OCI-LY1 (cell line): ENCODE data around the gene EMCN.

Source experiments
- H2AFZ ChIP-seq: fragments of 200-600 bp; sonication (generic), shearing (Covaris generic); 2 replicates; pipeline ENCODE4 v1.6.0; 2014; ENCODE audit warnings: antibody characterized with exemption, mild to moderate bottlenecking, low read length
- H3F3A ChIP-seq: fragments of 200-600 bp; sonication (generic), shearing (Covaris generic); 2 replicates; pipeline ENCODE4 v1.6.0; 2014; ENCODE audit warnings: mild to moderate bottlenecking, antibody characterized with exemption, low read length, moderate library complexity; ENCODE audit not compliant: insufficient read depth
- H3K27ac ChIP-seq: fragments of 200-600 bp; sonication (generic); 2 replicates; pipeline ENCODE4 v1.5.1; 2014; ENCODE audit warnings: low read length, mixed run types, mild to moderate bottlenecking, low read depth; ENCODE audit not compliant: poor library complexity, severe bottlenecking
- H3K27me3 ChIP-seq: fragments of 200-600 bp; sonication (generic); 2 replicates; pipeline ENCODE4 v1.6.0; 2014; ENCODE audit warnings: antibody characterized with exemption, mild to moderate bottlenecking, low read length, moderate library complexity; ENCODE audit not compliant: insufficient read depth
- H3K36me3 ChIP-seq: fragments of 200-600 bp; sonication (generic); 2 replicates; pipeline ENCODE4 v1.6.1; 2014; ENCODE audit warnings: mild to moderate bottlenecking, antibody characterized with exemption, low read length, moderate library complexity, mixed read lengths; ENCODE audit not compliant: insufficient read depth
- H3K4me1 ChIP-seq: fragments of 200-600 bp; sonication (generic); 2 replicates; pipeline ENCODE4 v1.5.1; 2014; ENCODE audit warnings: mild to moderate bottlenecking, low read length, moderate library complexity; ENCODE audit not compliant: insufficient read depth, severe bottlenecking
- H3K4me2 ChIP-seq: fragments of 200-600 bp; sonication (generic), shearing (Covaris generic); 2 replicates; pipeline ENCODE4 v1.6.1; 2014; ENCODE audit warnings: low read length
- H3K4me3 ChIP-seq: fragments of 200-600 bp; sonication (generic); 2 replicates; pipeline ENCODE4 v1.5.1; 2014; ENCODE audit warnings: low read length, low read depth, mild to moderate bottlenecking, mixed read lengths; ENCODE audit not compliant: poor library complexity, severe bottlenecking
- H3K79me2 ChIP-seq: fragments of 200-600 bp; shearing (Covaris generic); 2 replicates; pipeline ENCODE4 v1.6.1; 2016; ENCODE audit warnings: mixed run types, low read length, mixed read lengths; ENCODE audit not compliant: insufficient read depth
- H3K9ac ChIP-seq: fragments of 200-600 bp; sonication (generic), shearing (Covaris generic); 2 replicates; pipeline ENCODE4 v1.6.1; 2014; ENCODE audit warnings: mild to moderate bottlenecking, low read length, mixed read lengths
- H3K9me2 ChIP-seq: fragments of 200-600 bp; sonication (generic), shearing (Covaris generic); 2 replicates; pipeline ENCODE4 v1.6.1; 2014; ENCODE audit warnings: low read depth, mild to moderate bottlenecking, low read length, mixed read lengths
- H3K9me3 ChIP-seq: fragments of 200-600 bp; shearing (Covaris generic); 2 replicates; pipeline ENCODE4 v1.6.1; 2014; ENCODE audit warnings: low read length, mixed read lengths
- H4K20me1 ChIP-seq: fragments of 200-600 bp; sonication (generic), shearing (Covaris generic); 2 replicates; pipeline ENCODE4 v1.6.0; 2016; ENCODE audit warnings: mild to moderate bottlenecking, low read length; ENCODE audit not compliant: insufficient read depth
- CTCF ChIP-seq: fragments of 200-600 bp; sonication (generic), shearing (Covaris generic); IDR thresholded peaks from 2 replicates; pipeline ENCODE4 v1.5.1; 2017; ENCODE audit warnings: mild to moderate bottlenecking, antibody characterized with exemption, low read length, moderate library complexity, mixed read lengths
- EZH2 ChIP-seq: fragments of 200-600 bp; sonication (generic), shearing (Covaris generic); IDR thresholded peaks from 2 replicates; pipeline ENCODE4 v1.8.0; 2017; ENCODE audit warnings: borderline replicate concordance, mixed run types, mild to moderate bottlenecking, antibody characterized with exemption, low read length, moderate library complexity, mixed read lengths

EMCN gene

GRCh38 chr4:100360211-100360610 lies 157.6 kb downstream of the EMCN start:
- H3K9me3 ChIP-seq = 0 out of 2 replicates have a peak, but pooled peaks cover 4% of the 10 kb centered on the region
- H3K79me2 ChIP-seq = no peaks in the 10 kb centered on the region
- H3F3A ChIP-seq = no peaks in the 10 kb centered on the region
- no peak overlapping the region for H2AFZ ChIP-seq
- no peaks in the 10 kb centered on the region for H4K20me1 ChIP-seq
- H3K4me1 ChIP-seq = no peaks in the 10 kb centered on the region
- H3K27me3 ChIP-seq = no peaks in the 10 kb centered on the region
- no peak overlapping the region for H3K4me2 ChIP-seq
- TF ChIP-seq EZH2 = no peak
- TF ChIP-seq CTCF = no peak
- no peak overlapping the region for H3K9ac ChIP-seq
- no peaks in the 10 kb centered on the region for H3K36me3 ChIP-seq
- H3K4me3 ChIP-seq = no peak overlapping the region
- H3K9me2 ChIP-seq = no peaks in the 10 kb centered on the region
- H3K27ac ChIP-seq = no peak overlapping the region

- Histone ChIP-seq H3K9me2 (no peaks in the 10 kb centered on the region), H3K79me2 (no peaks in the 10 kb centered on the region), H3K4me2 (no peak overlapping the region), H3K9ac (no peak overlapping the region), H3K4me3 (no peak overlapping the region), H3K4me1 (no peaks in the 10 kb centered on the region), H3K27me3 (no peaks in the 10 kb centered on the region), H3K27ac (no peak overlapping the region), H2AFZ (no peak overlapping the region), H3F3A (no peaks in the 10 kb centered on the region), H3K9me3 (0 out of 2 replicates have a peak, but pooled peaks cover 4% of the 10 kb centered on the region), H3K36me3 (no peaks in the 10 kb centered on the region), H4K20me1 (no peaks in the 10 kb centered on the region)
- TF ChIP-seq EZH2 (no peak), CTCF (no peak)
Observed at GRCh38 chr4:100359441-100359840, 158.4 kb downstream of the EMCN start.

GRCh38 chr4:100357542-100357941 lies 160.3 kb downstream of the EMCN start:
- Histone ChIP-seq H3K4me3 (no peak overlapping the region), H3F3A (no peaks in the 10 kb centered on the region), H3K4me1 (no peaks in the 10 kb centered on the region), H4K20me1 (no peaks in the 10 kb centered on the region), H3K9ac (no peak overlapping the region), H3K4me2 (no peak overlapping the region), H2AFZ (no peak overlapping the region), H3K27ac (no peak overlapping the region), H3K9me3 (0 out of 2 replicates have a peak, but pooled peaks cover 4% of the 10 kb centered on the region), H3K79me2 (no peaks in the 10 kb centered on the region), H3K36me3 (no peaks in the 10 kb centered on the region), H3K27me3 (no peaks in the 10 kb centered on the region), H3K9me2 (no peaks in the 10 kb centered on the region)
- TF ChIP-seq CTCF = no peak
- TF ChIP-seq EZH2 = no peak
